HCT116 (cell line): ENCODE measurements around the gene KRT12. TPM values are rescaled to one million over a fixed set of nuclear protein-coding genes. Genes with fewer than 3 reads are reported as not detected.

Experiments used
- ATAC-seq: fragments of 200-7000 bp; cut with Tn5 transposase; 2 replicates; pipeline ENCODE4 v1.9.1; 2020; ENCODE audit warnings: mild to moderate bottlenecking, moderate library complexity
- BruUV-seq: library from RNA; stranded (reverse); fragments of 400-500 nt; replicated peaks from 2 replicates; lab custom pipeline; 2021; lab: Mats Ljungman, UMichigan
- CTCF ChIA-PET: fragments of 300-600 bp; sonication (Branson Sonifier 250); formaldehyde crosslinking; loops from one replicate; lab custom pipeline; 2021; ENCODE audit warnings: antibody characterized with exemption; lab: Charles Lee
- POLR2A ChIA-PET: fragments of 300-600, 350-600 bp; sonication (Branson Sonifier 250); formaldehyde crosslinking; loops from one replicate; lab custom pipeline; 2021; ENCODE audit warnings: antibody characterized with exemption; lab: Charles Lee
- RAD21 ChIA-PET, 2 experiments: fragments of 300-600 bp; sonication (Branson Sonifier 250); formaldehyde crosslinking; loops; one replicate each; lab custom pipeline; 2023; ENCODE audit warnings: low total read pairs in 2 of 2; ENCODE audit not compliant: uncharacterized antibody in 2 of 2, unreplicated experiment in 2 of 2, low non-redundant PET in 1 of 2; lab: Charles Lee
- DNase-seq: peaks from one replicate; pipeline ENCODE4 v3.0.0-alpha.2; 2010; ENCODE audit warnings: low read depth, low spot score
- H2AFZ ChIP-seq: fragments of 200-600 bp; shearing (Covaris generic), sonication (generic); 2 replicates; pipeline ENCODE4 v1.6.1; 2017; ENCODE audit warnings: low read depth, mixed run types, mixed read lengths, antibody characterized with exemption, low read length; ENCODE audit not compliant: poor library complexity, severe bottlenecking
- H3K27ac ChIP-seq: 2 replicates; pipeline ENCODE4 v1.5.1; 2012; ENCODE audit warnings: low read depth, low read length
- H3K27me3 ChIP-seq: fragments of 200-600 bp; sonication (generic); 2 replicates; pipeline ENCODE4 v1.6.1; 2016; ENCODE audit warnings: mixed run types, low read length, mixed read lengths; ENCODE audit not compliant: insufficient read depth
- H3K36me3 ChIP-seq, 2 experiments: fragments of 200-500 bp in 1 of 2; fragments of 200-600 bp in 1 of 2; sonication (Bioruptor generic) in 1 of 2; sonication (generic) in 1 of 2; 2 replicates each; pipeline versions ENCODE4 v1.5.1 to v1.6.1; 2014 to 2016; ENCODE audit warnings: low read length in 2 of 2, inconsistent platforms in 1 of 2, mixed read lengths in 1 of 2, mixed run types in 1 of 2; ENCODE audit not compliant: insufficient read depth in 2 of 2, control insufficient read depth in 1 of 2
- H3K4me1 ChIP-seq, 2 experiments: fragments of 200-600 bp in 1 of 2; sonication (generic) in 1 of 2; 2 replicates each; pipeline versions ENCODE4 v1.5.1 to v1.6.1; 2012 to 2017; ENCODE audit warnings: low read length in 2 of 2, inconsistent platforms in 1 of 2, mild to moderate bottlenecking in 1 of 2, mixed read lengths in 1 of 2, mixed run types in 1 of 2, moderate library complexity in 1 of 2; ENCODE audit not compliant: insufficient read depth in 2 of 2, control insufficient read depth in 1 of 2
- H3K4me2 ChIP-seq: fragments of 200-600 bp; sonication (generic); 2 replicates; pipeline ENCODE4 v1.6.1; 2017; ENCODE audit warnings: mixed run types, low read length, mixed read lengths
- H3K4me3 ChIP-seq, 2 experiments: fragments of 200-600 bp in 1 of 2; sonication (generic) in 1 of 2; replicated peaks in 1 of 2; 2 replicates each; pipeline ENCODE4 v1.5.1; 2011 to 2016; ENCODE audit warnings: low read length in 2 of 2, control low read depth in 1 of 2, low read depth in 1 of 2, mild to moderate bottlenecking in 1 of 2, mixed read lengths in 1 of 2, mixed run types in 1 of 2
- H3K79me2 ChIP-seq: fragments of 200-600 bp; sonication (generic); 2 replicates; pipeline ENCODE4 v1.6.1; 2017; ENCODE audit warnings: mild to moderate bottlenecking, mixed run types, low read length, moderate library complexity, mixed read lengths; ENCODE audit not compliant: insufficient read depth
- H3K9ac ChIP-seq: fragments of 200-600 bp; sonication (generic); 2 replicates; pipeline ENCODE4 v1.6.1; 2016; ENCODE audit warnings: low read length, mixed read lengths
- H3K9me2 ChIP-seq: fragments of 200-600 bp; sonication (generic), shearing (Covaris generic); 2 replicates; pipeline ENCODE4 v1.6.1; 2017; ENCODE audit warnings: mixed run types, mild to moderate bottlenecking, moderate library complexity; ENCODE audit not compliant: insufficient read depth
- H3K9me3 ChIP-seq, 2 experiments: fragments of 200-500 bp in 1 of 2; fragments of 200-600 bp in 1 of 2; sonication (Bioruptor generic) in 1 of 2; sonication (generic) in 1 of 2; 2 replicates each; pipeline ENCODE4 v1.6.1; 2014 to 2017; ENCODE audit warnings: low read length in 2 of 2, mixed read lengths in 2 of 2, inconsistent platforms in 1 of 2, low read depth in 1 of 2, mild to moderate bottlenecking in 1 of 2, mixed run types in 1 of 2, moderate library complexity in 1 of 2; ENCODE audit not compliant: control insufficient read depth in 1 of 2, insufficient read depth in 1 of 2
- H4K20me1 ChIP-seq: fragments of 200-600 bp; sonication (generic), shearing (Covaris generic); 2 replicates; pipeline ENCODE4 v1.6.1; 2017; ENCODE audit warnings: mixed run types, mild to moderate bottlenecking, moderate library complexity; ENCODE audit not compliant: insufficient read depth
- CEBPB ChIP-seq: IDR thresholded peaks from 2 replicates; pipeline ENCODE4 v1.6.1; 2012; ENCODE audit warnings: low read depth
- EGR1 ChIP-seq: IDR thresholded peaks from 2 replicates; pipeline ENCODE4 v1.6.1; 2012; ENCODE audit warnings: low read depth
- EZH2 ChIP-seq: fragments of 200-600 bp; sonication (generic); IDR thresholded peaks from 2 replicates; pipeline ENCODE4 v1.6.1; 2017; ENCODE audit warnings: antibody characterized with exemption, mixed run types
- EZH2phosphoT487 ChIP-seq: fragments of 200-600 bp; IDR thresholded peaks from 2 replicates; pipeline ENCODE4 v1.6.1; 2018; ENCODE audit warnings: antibody characterized with exemption, borderline replicate concordance
- FOSL1 ChIP-seq: IDR thresholded peaks from 2 replicates; pipeline ENCODE4 v1.6.1; 2012; ENCODE audit warnings: low read depth
- POLR2A ChIP-seq: IDR thresholded peaks from 2 replicates; pipeline ENCODE4 v1.7.0; 2011; ENCODE audit warnings: borderline replicate concordance; ENCODE audit not compliant: insufficient read depth, insufficient read length; ENCODE audit errors: extremely low read depth
- POLR2AphosphoS5 ChIP-seq: IDR thresholded peaks from 2 replicates; pipeline ENCODE4 v1.6.1; 2011; ENCODE audit warnings: mild to moderate bottlenecking, low read depth, low read length, moderate library complexity
- RAD21 ChIP-seq: IDR thresholded peaks from 2 replicates; pipeline ENCODE4 v1.6.1; 2012; ENCODE audit warnings: low read depth, mild to moderate bottlenecking
- SIN3A ChIP-seq: IDR thresholded peaks from 2 replicates; pipeline ENCODE4 v1.6.1; 2012; ENCODE audit warnings: low read depth
- SP1 ChIP-seq: IDR thresholded peaks from 2 replicates; pipeline ENCODE4 v1.6.1; 2012; ENCODE audit warnings: low read depth
- TCF7L2 ChIP-seq: IDR thresholded peaks from 2 replicates; pipeline ENCODE4 v1.7.0; 2011; ENCODE audit warnings: borderline replicate concordance, inconsistent platforms; ENCODE audit not compliant: insufficient read depth, insufficient read length; ENCODE audit errors: extremely low read depth
- ZFX ChIP-seq: fragments of 450-650 bp; IDR thresholded peaks from 2 replicates; pipeline ENCODE4 v1.6.1; 2017
- ZNF274 ChIP-seq: fragments of 200-500 bp; sonication (Bioruptor generic); IDR thresholded peaks from 2 replicates; pipeline ENCODE4 v1.6.1; 2014; ENCODE audit warnings: mild to moderate bottlenecking, low read depth, low read length, inconsistent platforms
- intact Hi-C: fragments of 100-400 bp; cut with micrococcal nuclease; formaldehyde crosslinking; loops from 2 replicates; pipeline ENCODE4 v1.10.0; 2022
- total RNA-seq: library from RNA; stranded (reverse); gene quantifications from one replicate; pipeline ENCODE4 v1.2.1, GENCODE V29; 2021; ENCODE audit not compliant: unreplicated experiment
- TF ChIP-seq, protein P1 (sequence below): IDR thresholded peaks from 2 replicates; pipeline ENCODE4 v1.6.1; 2012
- TF ChIP-seq, protein P2 (sequence below), 3 experiments: fragments of 200-600 bp in 1 of 3; sonication (generic) in 1 of 3; IDR thresholded peaks in 2 of 3; conservative IDR thresholded peaks in 1 of 3; 2 replicates each; pipeline ENCODE4 v1.5.1; 2012 to 2017; ENCODE audit warnings: low read depth in 2 of 3, low read length in 2 of 3, antibody characterized with exemption in 1 of 3, borderline replicate concordance in 1 of 3, control low read depth in 1 of 3, mild to moderate bottlenecking in 1 of 3, mixed read lengths in 1 of 3, mixed run types in 1 of 3, moderate library complexity in 1 of 3; ENCODE audit not compliant: insufficient read depth in 1 of 3
- TF ChIP-seq, protein P3 (sequence below): IDR thresholded peaks from 2 replicates; pipeline ENCODE4 v1.6.1; 2011; ENCODE audit warnings: mild to moderate bottlenecking, low read length, moderate library complexity; ENCODE audit not compliant: insufficient replicate concordance; ENCODE audit errors: extremely low read depth
- TF ChIP-seq, protein P4 (sequence below): IDR thresholded peaks from 2 replicates; pipeline ENCODE4 v1.6.1; 2012; ENCODE audit warnings: low read depth

The KRT12 gene
- total RNA-seq, 1 experiment from 2014 or later: not detected

DNA sequence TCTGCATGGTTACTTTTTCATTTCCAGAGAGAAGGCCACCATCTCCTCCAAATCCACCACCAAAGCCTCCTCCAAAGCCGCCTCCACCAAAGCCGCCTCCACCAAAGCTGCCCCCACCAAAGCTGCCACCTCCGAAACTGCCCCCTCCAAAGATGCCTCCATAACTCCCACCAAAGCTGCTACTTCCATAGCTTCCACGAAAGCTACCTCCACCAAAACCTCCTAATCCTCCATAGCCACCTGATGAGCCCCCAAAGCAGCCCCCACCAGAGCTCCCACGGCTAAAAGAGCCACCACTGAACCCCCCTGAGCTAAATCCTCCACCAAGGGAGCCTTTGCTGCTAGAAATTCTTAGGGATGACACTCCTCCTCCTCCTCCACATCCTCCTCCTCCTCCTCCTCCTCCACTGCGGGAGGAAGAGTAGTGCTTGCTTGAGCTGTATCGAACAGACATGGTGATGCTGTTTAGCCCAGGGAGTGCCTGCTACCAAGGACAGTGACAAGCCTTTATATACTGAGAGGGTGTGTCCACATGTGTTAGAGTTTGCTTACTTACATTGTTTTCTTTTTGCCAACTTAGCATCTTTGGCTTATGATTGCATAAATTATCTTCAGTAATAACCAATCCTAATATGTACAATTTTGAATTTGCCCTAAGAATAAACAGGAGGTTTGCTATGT lies 44.8 kb downstream of the KRT12 start, which contains the start of gene KRT10 (continued):
- no peak for TF ChIP-seq TCF7L2
- no peak for TF ChIP-seq POLR2AphosphoS5
- TF ChIP-seq SIN3A: no peak
- TF ChIP-seq, protein P1, sequence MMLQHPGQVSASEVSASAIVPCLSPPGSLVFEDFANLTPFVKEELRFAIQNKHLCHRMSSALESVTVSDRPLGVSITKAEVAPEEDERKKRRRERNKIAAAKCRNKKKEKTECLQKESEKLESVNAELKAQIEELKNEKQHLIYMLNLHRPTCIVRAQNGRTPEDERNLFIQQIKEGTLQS: no peak
- no peak for TF ChIP-seq SP1
- no peak for TF ChIP-seq ZNF274
- TF ChIP-seq EZH2phosphoT487: no peak

DNA sequence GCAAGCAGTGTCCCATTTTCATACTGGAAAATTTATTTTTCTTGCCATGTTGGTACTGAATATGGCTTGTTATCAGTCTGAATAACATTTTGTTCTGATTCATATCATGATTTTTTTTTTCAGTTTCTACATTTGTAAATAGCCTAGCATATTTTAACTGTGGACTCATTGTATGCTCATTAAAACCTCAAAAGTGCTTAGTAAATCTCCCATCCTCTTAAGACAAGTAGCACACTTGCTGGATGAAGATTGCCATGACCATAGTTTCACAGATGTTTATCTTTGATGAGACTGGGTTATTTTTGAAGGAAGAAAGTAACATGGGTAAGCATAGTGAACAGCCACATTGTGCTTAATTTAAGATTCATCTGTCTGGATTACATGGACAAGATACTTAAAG lies 45.5 kb downstream of the KRT12 start:
- RAD21 ChIA-PET: no interaction called here
- DNase-seq (no peak), ATAC-seq (no peak)
- CTCF ChIA-PET: no interaction called here
- Histone ChIP-seq H3K27me3 (no peaks in the 10 kb centered on the region), H2AFZ (no peak overlapping the region), H3K9ac (no peak overlapping the region), H4K20me1 (no peaks in the 10 kb centered on the region), H3K27ac (no peak overlapping the region), H3K79me2 (peaks cover 85% of the 10 kb centered on the region), H3K4me2 (no peak overlapping the region), H3K4me3 (no peak overlapping the region), H3K9me3 (no peaks in the 10 kb centered on the region), H3K36me3 (peaks cover 8 to 10% of the 10 kb centered on the region in 2 experiments; a peak in 2 of 4 replicates), H3K9me2 (no peaks in the 10 kb centered on the region), H3K4me1 (peaks cover 8 to 29% of the 10 kb centered on the region in 2 experiments)
- no TSS peak for BruUV-seq
- intact Hi-C loops: no loop called here
- POLR2A ChIA-PET: no interaction called here
- TF ChIP-seq CEBPB (no peak), TCF7L2 (no peak), FOSL1 (no peak), RAD21 (no peak), ZNF274 (no peak), EGR1 (no peak), POLR2AphosphoS5 (no peak), EZH2 (no peak), POLR2A (no peak), ZFX (no peak), SIN3A (no peak), EZH2phosphoT487 (no peak)
- TF ChIP-seq, protein P2, sequence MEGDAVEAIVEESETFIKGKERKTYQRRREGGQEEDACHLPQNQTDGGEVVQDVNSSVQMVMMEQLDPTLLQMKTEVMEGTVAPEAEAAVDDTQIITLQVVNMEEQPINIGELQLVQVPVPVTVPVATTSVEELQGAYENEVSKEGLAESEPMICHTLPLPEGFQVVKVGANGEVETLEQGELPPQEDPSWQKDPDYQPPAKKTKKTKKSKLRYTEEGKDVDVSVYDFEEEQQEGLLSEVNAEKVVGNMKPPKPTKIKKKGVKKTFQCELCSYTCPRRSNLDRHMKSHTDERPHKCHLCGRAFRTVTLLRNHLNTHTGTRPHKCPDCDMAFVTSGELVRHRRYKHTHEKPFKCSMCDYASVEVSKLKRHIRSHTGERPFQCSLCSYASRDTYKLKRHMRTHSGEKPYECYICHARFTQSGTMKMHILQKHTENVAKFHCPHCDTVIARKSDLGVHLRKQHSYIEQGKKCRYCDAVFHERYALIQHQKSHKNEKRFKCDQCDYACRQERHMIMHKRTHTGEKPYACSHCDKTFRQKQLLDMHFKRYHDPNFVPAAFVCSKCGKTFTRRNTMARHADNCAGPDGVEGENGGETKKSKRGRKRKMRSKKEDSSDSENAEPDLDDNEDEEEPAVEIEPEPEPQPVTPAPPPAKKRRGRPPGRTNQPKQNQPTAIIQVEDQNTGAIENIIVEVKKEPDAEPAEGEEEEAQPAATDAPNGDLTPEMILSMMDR (IDR thresholded peaks at IDR 0.05 in 2 of 3, conservative IDR thresholded peaks at IDR 0.05 in 1 of 3; ENCODE audit: borderline replicate concordance in 1 of 3, insufficient read depth in 1 of 3, low read depth in 2 of 3, low read length in 2 of 3): no peak
- TF ChIP-seq, protein P3, sequence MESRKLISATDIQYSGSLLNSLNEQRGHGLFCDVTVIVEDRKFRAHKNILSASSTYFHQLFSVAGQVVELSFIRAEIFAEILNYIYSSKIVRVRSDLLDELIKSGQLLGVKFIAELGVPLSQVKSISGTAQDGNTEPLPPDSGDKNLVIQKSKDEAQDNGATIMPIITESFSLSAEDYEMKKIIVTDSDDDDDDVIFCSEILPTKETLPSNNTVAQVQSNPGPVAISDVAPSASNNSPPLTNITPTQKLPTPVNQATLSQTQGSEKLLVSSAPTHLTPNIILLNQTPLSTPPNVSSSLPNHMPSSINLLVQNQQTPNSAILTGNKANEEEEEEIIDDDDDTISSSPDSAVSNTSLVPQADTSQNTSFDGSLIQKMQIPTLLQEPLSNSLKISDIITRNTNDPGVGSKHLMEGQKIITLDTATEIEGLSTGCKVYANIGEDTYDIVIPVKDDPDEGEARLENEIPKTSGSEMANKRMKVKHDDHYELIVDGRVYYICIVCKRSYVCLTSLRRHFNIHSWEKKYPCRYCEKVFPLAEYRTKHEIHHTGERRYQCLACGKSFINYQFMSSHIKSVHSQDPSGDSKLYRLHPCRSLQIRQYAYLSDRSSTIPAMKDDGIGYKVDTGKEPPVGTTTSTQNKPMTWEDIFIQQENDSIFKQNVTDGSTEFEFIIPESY: no peak
- TF ChIP-seq, protein P4, sequence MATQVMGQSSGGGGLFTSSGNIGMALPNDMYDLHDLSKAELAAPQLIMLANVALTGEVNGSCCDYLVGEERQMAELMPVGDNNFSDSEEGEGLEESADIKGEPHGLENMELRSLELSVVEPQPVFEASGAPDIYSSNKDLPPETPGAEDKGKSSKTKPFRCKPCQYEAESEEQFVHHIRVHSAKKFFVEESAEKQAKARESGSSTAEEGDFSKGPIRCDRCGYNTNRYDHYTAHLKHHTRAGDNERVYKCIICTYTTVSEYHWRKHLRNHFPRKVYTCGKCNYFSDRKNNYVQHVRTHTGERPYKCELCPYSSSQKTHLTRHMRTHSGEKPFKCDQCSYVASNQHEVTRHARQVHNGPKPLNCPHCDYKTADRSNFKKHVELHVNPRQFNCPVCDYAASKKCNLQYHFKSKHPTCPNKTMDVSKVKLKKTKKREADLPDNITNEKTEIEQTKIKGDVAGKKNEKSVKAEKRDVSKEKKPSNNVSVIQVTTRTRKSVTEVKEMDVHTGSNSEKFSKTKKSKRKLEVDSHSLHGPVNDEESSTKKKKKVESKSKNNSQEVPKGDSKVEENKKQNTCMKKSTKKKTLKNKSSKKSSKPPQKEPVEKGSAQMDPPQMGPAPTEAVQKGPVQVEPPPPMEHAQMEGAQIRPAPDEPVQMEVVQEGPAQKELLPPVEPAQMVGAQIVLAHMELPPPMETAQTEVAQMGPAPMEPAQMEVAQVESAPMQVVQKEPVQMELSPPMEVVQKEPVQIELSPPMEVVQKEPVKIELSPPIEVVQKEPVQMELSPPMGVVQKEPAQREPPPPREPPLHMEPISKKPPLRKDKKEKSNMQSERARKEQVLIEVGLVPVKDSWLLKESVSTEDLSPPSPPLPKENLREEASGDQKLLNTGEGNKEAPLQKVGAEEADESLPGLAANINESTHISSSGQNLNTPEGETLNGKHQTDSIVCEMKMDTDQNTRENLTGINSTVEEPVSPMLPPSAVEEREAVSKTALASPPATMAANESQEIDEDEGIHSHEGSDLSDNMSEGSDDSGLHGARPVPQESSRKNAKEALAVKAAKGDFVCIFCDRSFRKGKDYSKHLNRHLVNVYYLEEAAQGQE: no peak
